ENCODE results near the gene CUX1. TPM values are rescaled to one million over a fixed set of nuclear protein-coding genes. Genes with fewer than 3 reads are reported as not detected.

Gene CUX1
- total RNA-seq, 1 experiment from 2014 or later, result 53.5 TPM

DNA sequence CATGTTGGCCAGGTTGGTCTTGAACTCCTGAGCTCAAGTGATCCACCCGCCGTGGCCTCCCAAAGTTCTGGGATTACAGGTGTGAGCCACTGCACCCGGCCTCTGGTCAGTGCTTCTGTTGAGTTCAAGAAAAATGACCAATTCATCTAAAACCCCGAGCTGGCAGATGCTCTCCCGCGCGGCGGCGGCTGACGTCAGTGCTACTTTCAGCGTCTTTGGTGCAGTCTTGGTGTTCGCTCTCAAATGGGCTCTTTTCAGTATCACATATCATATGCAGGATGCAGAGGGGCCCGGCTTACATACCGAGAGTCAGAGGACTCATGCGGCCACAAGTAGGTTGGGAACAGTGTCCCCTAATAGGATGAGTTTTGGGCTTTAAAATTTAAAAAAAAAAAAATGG, 125.9 kb downstream of the CUX1 start:
- Histone ChIP-seq H3K23me2 (ENCODE audit: insufficient read length, low read depth, low read length, poor library complexity, severe bottlenecking) (no peaks in the 10 kb centered on the region), H3T11ph (ENCODE audit: low read length) (no peak overlapping the region), H2BK15ac (ENCODE audit: low read depth, low read length) (no peak overlapping the region), H3K79me1 (ENCODE audit: insufficient read depth, low read depth, low read length, poor library complexity, severe bottlenecking) (peaks cover 2% of the 10 kb centered on the region), H4K8ac (replicated peaks; ENCODE audit: insufficient read length, low read depth, low read length) (no peak overlapping the region), H2AK5ac (ENCODE audit: insufficient read length, low read length) (no peak overlapping the region), H4K20me1 (ENCODE audit: control insufficient read depth, insufficient read depth, insufficient read length) (no peaks in the 10 kb centered on the region), H3K4me2 (ENCODE audit: insufficient read depth, insufficient read length, low read length) (no peak overlapping the region), H3K14ac (ENCODE audit: insufficient read depth, low read length) (no peak overlapping the region), H2BK5ac (ENCODE audit: insufficient read length, low read length) (no peak overlapping the region), H4K91ac (ENCODE audit: insufficient read length, low read depth, low read length) (no peak overlapping the region), H2BK12ac (ENCODE audit: insufficient read length, low read depth, low read length) (no peak overlapping the region), H3K23ac (ENCODE audit: insufficient read length, low read depth, low read length) (no peak overlapping the region), H3K56ac (ENCODE audit: insufficient read length, low read depth, low read length) (no peak overlapping the region), H3K27ac (ENCODE audit: insufficient read length, low read depth, low read length) (no peak overlapping the region), H3K27me3 (ENCODE audit: insufficient read depth, low read length) (no peaks in the 10 kb centered on the region), H2BK120ac (ENCODE audit: low read depth, low read length, poor library complexity, severe bottlenecking) (no peak overlapping the region), H3K79me2 (ENCODE audit: insufficient read depth, low read length) (peaks cover 8% of the 10 kb centered on the region; the same call in 1 of the 2 replicates), H3K4ac (ENCODE audit: low read depth, low read length) (no peak overlapping the region), H3K4me1 (ENCODE audit: insufficient read depth, low read length) (peaks cover 12% of the 10 kb centered on the region), H2AFZ (ENCODE audit: low read length) (no peak overlapping the region), H3K9me3 (ENCODE audit: control insufficient read depth, low read depth, low read length) (no peaks in the 10 kb centered on the region), H3K18ac (ENCODE audit: insufficient read length, low read depth, low read length) (no peak overlapping the region), H3K9ac (ENCODE audit: extremely low read depth, insufficient read length, low read length) (no peak overlapping the region), H2BK20ac (ENCODE audit: low read depth, low read length, poor library complexity, severe bottlenecking) (no peak overlapping the region), H4K5ac (ENCODE audit: insufficient read length, low read depth, low read length) (no peak overlapping the region)
- TF ChIP-seq CTCF (conservative IDR thresholded peaks at IDR 0.05), result no peak
- WGBS (ENCODE audit: extremely low coverage, insufficient read length, low lambda C conversion rate), result no CpG with 5 or more reads among the region's 15 CpGs
- Mint-ChIP-seq H3K9me3 (peaks cover 3 to 4% of the 10 kb centered on the region in 2 experiments; a peak in 4 of 5 replicates), H3K4me3 (no peak overlapping the region), H3K4me1 (peaks cover 61 to 62% of the 10 kb centered on the region in 2 experiments), H3K36me3 (ENCODE audit: insufficient read depth in 1 of 3, low read depth in 3 of 3) (peaks cover 5 to 10% (median 7%) of the 10 kb centered on the region in 3 experiments; a peak in 6 of 7 replicates), H3K27ac (no peak overlapping the region; a peak in 1 of 7 replicates), H3K27me3 (ENCODE audit: low read depth) (no peaks in the 10 kb centered on the region)
- DNase-seq, result no peak

Data from H9 (cell line).